GM12872 (cell line): ENCODE results near the gene ZNF622.

Source experiments
- CTCF ChIP-seq: IDR thresholded peaks from 3 replicates; pipeline ENCODE4 v1.5.1; 2011; ENCODE audit warnings: low read depth, mild to moderate bottlenecking, low read length, moderate library complexity; ENCODE audit not compliant: insufficient read depth

ZNF622 gene

GRCh38 chr5:16418471-16418922, 47.1 kb downstream of the ZNF622 start:
- no peak for TF ChIP-seq CTCF

GRCh38 chr5:16417398-16418074, 48.1 kb downstream of the ZNF622 start:
- no peak for TF ChIP-seq CTCF

GRCh38 chr5:16414861-16415260, 50.7 kb downstream of the ZNF622 start:
- no peak for TF ChIP-seq CTCF

- TF ChIP-seq CTCF = no peak
These were observed 52.3 kb downstream of the ZNF622 start for GRCh38 chr5:16413166-16413860.

- no peak for TF ChIP-seq CTCF
These were observed 53.0 kb downstream of the ZNF622 start for GRCh38 chr5:16412556-16412955.

- TF ChIP-seq CTCF = no peak
These were observed 53.7 kb downstream of the ZNF622 start for GRCh38 chr5:16411741-16412455.

- TF ChIP-seq CTCF = no peak
These were observed 54.4 kb downstream of the ZNF622 start for GRCh38 chr5:16411235-16411634.
